Erythroblast (primary cell): ENCODE measurements around the gene FAM168A.

Experiments
- GATA1 ChIP-seq: IDR thresholded peaks from 2 replicates; pipeline ENCODE4 v1.6.1; 2011; ENCODE audit warnings: low read depth, mild to moderate bottlenecking, control low read depth, low read length, moderate library complexity
- POLR2A ChIP-seq: IDR thresholded peaks from 2 replicates; pipeline ENCODE4 v1.6.1; 2011; ENCODE audit warnings: mild to moderate bottlenecking, low read length

DNA sequence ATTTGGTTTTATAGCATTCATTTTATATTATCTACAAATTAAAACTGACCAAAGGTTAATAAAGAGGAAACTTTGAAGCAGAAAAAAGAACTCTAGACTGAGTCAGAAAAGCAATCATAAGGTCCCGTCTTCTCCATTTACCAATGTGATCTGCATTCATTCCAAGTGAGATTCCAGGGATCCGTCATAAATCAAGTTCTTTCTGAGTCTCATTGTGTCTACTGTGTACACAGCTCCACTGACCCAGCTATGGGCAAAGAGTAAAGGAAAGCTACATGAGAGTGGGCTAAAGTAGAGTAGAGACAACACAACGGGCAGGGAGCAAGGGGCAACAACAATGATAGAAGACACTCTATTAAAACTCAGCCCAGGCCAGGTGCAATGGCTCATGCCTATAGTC lies 15.3 kb downstream of the FAM168A start:
- TF ChIP-seq POLR2A, result no peak
- no peak for TF ChIP-seq GATA1
